ENCODE measurements around the gene EP400. TPM values are rescaled to one million over a fixed set of nuclear protein-coding genes. Genes with fewer than 3 reads are reported as not detected.

EP400 gene
- total RNA-seq, 1 donor from 2014 or later = 55.2 TPM

GRCh38 chr12:132006056-132006680 lies 56.4 kb downstream of the EP400 start:
- no peak for DNase-seq (ENCODE audit: extremely low spot score, unreplicated experiment)
- no peaks in the 10 kb centered on the region for H3K27me3 Mint-ChIP-seq
- peaks cover under 1% of the 10 kb centered on the region for H3K4me1 Mint-ChIP-seq (ENCODE audit: unreplicated experiment)
- H3K36me3 Mint-ChIP-seq = peaks cover 12% of the 10 kb centered on the region
- H3K9me3 Mint-ChIP-seq = no peaks in the 10 kb centered on the region
- TF ChIP-seq CTCF (conservative IDR thresholded peaks at IDR 0.05) = no peak
- H3K4me3 Mint-ChIP-seq = no peak overlapping the region
- no peak overlapping the region for H3K27ac Mint-ChIP-seq

GRCh38 chr12:132007041-132007440 lies 57.3 kb downstream of the EP400 start:
- no peak for TF ChIP-seq CTCF (conservative IDR thresholded peaks at IDR 0.05)
- H3K36me3 Mint-ChIP-seq = peaks cover 12% of the 10 kb centered on the region
- H3K4me1 Mint-ChIP-seq (ENCODE audit: unreplicated experiment) = no peaks in the 10 kb centered on the region
- DNase-seq (ENCODE audit: extremely low spot score, unreplicated experiment) = no peak
- H3K4me3 Mint-ChIP-seq = no peak overlapping the region
- H3K9me3 Mint-ChIP-seq = no peaks in the 10 kb centered on the region
- no peaks in the 10 kb centered on the region for H3K27me3 Mint-ChIP-seq
- H3K27ac Mint-ChIP-seq = no peak overlapping the region

- TF ChIP-seq CTCF (conservative IDR thresholded peaks at IDR 0.05) = no peak
- peaks cover 12% of the 10 kb centered on the region for H3K36me3 Mint-ChIP-seq
- no peaks in the 10 kb centered on the region for H3K27me3 Mint-ChIP-seq
- no peak overlapping the region for H3K4me3 Mint-ChIP-seq
- no peak overlapping the region for H3K27ac Mint-ChIP-seq
- no peaks in the 10 kb centered on the region for H3K4me1 Mint-ChIP-seq (ENCODE audit: unreplicated experiment)
- H3K9me3 Mint-ChIP-seq = no peaks in the 10 kb centered on the region
- no peak for DNase-seq (ENCODE audit: extremely low spot score, unreplicated experiment)
These were observed 59.7 kb downstream of the EP400 start for GRCh38 chr12:132009336-132009859.

GRCh38 chr12:132012919-132013568 lies 63.3 kb downstream of the EP400 start:
- DNase-seq (ENCODE audit: extremely low spot score, unreplicated experiment) = no peak
- Mint-ChIP-seq H3K27ac (no peak overlapping the region), H3K4me3 (no peak overlapping the region)

More at GRCh38 chr12:132012919-132013568, 63.3 kb downstream of the EP400 start:
- Mint-ChIP-seq H3K4me1 (ENCODE audit: unreplicated experiment) (no peaks in the 10 kb centered on the region), H3K27me3 (no peaks in the 10 kb centered on the region), H3K36me3 (peaks cover 4% of the 10 kb centered on the region), H3K9me3 (no peaks in the 10 kb centered on the region)
- no peak for TF ChIP-seq CTCF (conservative IDR thresholded peaks at IDR 0.05)

Measured in type B pancreatic cell (in vitro differentiated cells).